Muscle layer of duodenum (tissue), 2 donors: ENCODE results near the gene TYW1B.
"Not testable (repeated sequence)": the region's sequence is repeated elsewhere in the genome, so short reads cannot be mapped to it uniquely, and the experiment has no call there.

ENCODE experiments used
- H3K27ac ChIP-seq: one replicate; pipeline ENCODE4 v1.7.0; 2013; ENCODE audit warnings: mild to moderate bottlenecking, low read length
- H3K27me3 ChIP-seq: one replicate; pipeline ENCODE4 v1.7.0; 2013; ENCODE audit warnings: low read depth, mild to moderate bottlenecking, control low read depth, low read length
- H3K36me3 ChIP-seq, 2 donors: one replicate each; pipeline ENCODE4 v1.7.0; 2013; ENCODE audit warnings: low read length in 2 of 2, control low read depth in 1 of 2, mild to moderate bottlenecking in 1 of 2; ENCODE audit not compliant: insufficient read depth in 2 of 2, control insufficient read depth in 1 of 2
- H3K4me1 ChIP-seq, 2 donors: one replicate each; pipeline ENCODE4 v1.7.0; 2013; ENCODE audit warnings: low read length in 2 of 2, mild to moderate bottlenecking in 2 of 2, control low read depth in 1 of 2, moderate library complexity in 1 of 2; ENCODE audit not compliant: insufficient read depth in 2 of 2, control insufficient read depth in 1 of 2
- H3K4me3 ChIP-seq, 2 donors: one replicate each; pipeline ENCODE4 v1.7.0; 2013; ENCODE audit warnings: low read length in 2 of 2, low read depth in 1 of 2, mild to moderate bottlenecking in 1 of 2
- H3K9me3 ChIP-seq, 2 donors: one replicate each; pipeline ENCODE4 v1.7.0; 2013; ENCODE audit warnings: low read length in 2 of 2, control low read depth in 1 of 2, mild to moderate bottlenecking in 1 of 2; ENCODE audit not compliant: control insufficient read depth in 1 of 2
- donor health status: healthy.

TYW1B gene

GRCh38 chr7:72744244-72744926 is 83.6 kb downstream of the TYW1B start:
- H3K27ac ChIP-seq, H3K27me3 ChIP-seq, H3K36me3 ChIP-seq, H3K4me1 ChIP-seq, H3K9me3 ChIP-seq, H3K4me3 ChIP-seq: not testable (repeated sequence)

GRCh38 chr7:72743801-72744200 is 84.2 kb downstream of the TYW1B start:
- H3K27me3 ChIP-seq, H3K4me1 ChIP-seq, H3K4me3 ChIP-seq, H3K36me3 ChIP-seq, H3K27ac ChIP-seq, H3K9me3 ChIP-seq: not testable (repeated sequence)

- not testable (repeated sequence) for H3K27me3 ChIP-seq, H3K4me3 ChIP-seq, H3K4me1 ChIP-seq, H3K27ac ChIP-seq
- Histone ChIP-seq H3K36me3 (peaks cover 0 to 19% of the 10 kb centered on the region in 2 donors), H3K9me3 (peaks cover 0 to 20% of the 10 kb centered on the region in 2 donors)
Observed at GRCh38 chr7:72739716-72740115, 88.3 kb downstream of the TYW1B start.

GRCh38 chr7:72735855-72736254 is 92.1 kb downstream of the TYW1B start:
- peaks cover 0 to 25% of the 10 kb centered on the region in 2 donors for H3K9me3 ChIP-seq
- not testable (repeated sequence) for H3K4me3 ChIP-seq

GRCh38 chr7:72730815-72731214 is 97.2 kb downstream of the TYW1B start:
- H3K27ac ChIP-seq, H3K4me1 ChIP-seq, H3K4me3 ChIP-seq, H3K27me3 ChIP-seq: not testable (repeated sequence)
- H3K36me3 ChIP-seq, result peaks cover 0 to 13% of the 10 kb centered on the region in 2 donors
- peaks cover 0 to 14% of the 10 kb centered on the region in 2 donors for H3K9me3 ChIP-seq

More at GRCh38 chr7:72735855-72736254, 92.1 kb downstream of the TYW1B start:
- H3K27me3 ChIP-seq, H3K4me1 ChIP-seq, H3K27ac ChIP-seq: not testable (repeated sequence)
- peaks cover 0 to 16% of the 10 kb centered on the region in 2 donors for H3K36me3 ChIP-seq

- H3K27ac ChIP-seq, H3K4me3 ChIP-seq, H3K27me3 ChIP-seq, H3K4me1 ChIP-seq: not testable (repeated sequence)
- Histone ChIP-seq H3K9me3 (peaks cover 0 to 11% of the 10 kb centered on the region in 2 donors), H3K36me3 (peaks cover 0 to 13% of the 10 kb centered on the region in 2 donors)
Observed at GRCh38 chr7:72730384-72730783, 97.6 kb downstream of the TYW1B start.

GRCh38 chr7:72729130-72729529 is 98.9 kb downstream of the TYW1B start:
- not testable (repeated sequence) for H3K9me3 ChIP-seq, H3K4me3 ChIP-seq, H3K27me3 ChIP-seq, H3K27ac ChIP-seq, H3K4me1 ChIP-seq, H3K36me3 ChIP-seq

- not testable (repeated sequence) for H3K4me3 ChIP-seq, H3K36me3 ChIP-seq, H3K9me3 ChIP-seq, H3K4me1 ChIP-seq, H3K27ac ChIP-seq, H3K27me3 ChIP-seq
Observed at GRCh38 chr7:72722694-72723093, 105.3 kb downstream of the TYW1B start.

- not testable (repeated sequence) for H3K9me3 ChIP-seq, H3K4me1 ChIP-seq, H3K4me3 ChIP-seq, H3K27ac ChIP-seq, H3K36me3 ChIP-seq, H3K27me3 ChIP-seq
Observed at GRCh38 chr7:72720890-72721289, 107.1 kb downstream of the TYW1B start.

GRCh38 chr7:72717252-72717774 is 110.7 kb downstream of the TYW1B start:
- not testable (repeated sequence) for H3K36me3 ChIP-seq, H3K9me3 ChIP-seq, H3K4me3 ChIP-seq, H3K27ac ChIP-seq, H3K27me3 ChIP-seq, H3K4me1 ChIP-seq

GRCh38 chr7:72711927-72712326 is 116.1 kb downstream of the TYW1B start:
- H3K4me3 ChIP-seq, H3K27ac ChIP-seq, H3K27me3 ChIP-seq, H3K36me3 ChIP-seq, H3K9me3 ChIP-seq, H3K4me1 ChIP-seq: not testable (repeated sequence)

GRCh38 chr7:72710983-72711382 is 117.0 kb downstream of the TYW1B start:
- Histone ChIP-seq H3K27me3 (no peaks in the 10 kb centered on the region), H3K4me3 (no peak overlapping the region), H3K27ac (no peak overlapping the region), H3K4me1 (no peaks in the 10 kb centered on the region), H3K36me3 (no peaks in the 10 kb centered on the region), H3K9me3 (no peaks in the 10 kb centered on the region)
